Endothelial cell of hepatic sinusoid (primary cell): ENCODE data around the gene TTYH2.
"Not testable (repeated sequence)": the region's sequence is repeated elsewhere in the genome, so short reads cannot be mapped to it uniquely, and the experiment has no call there.

Experiments
- in situ Hi-C: cut with HindIII; loops from 2 replicates; pipeline ENCODE4 v1.10.0; 2017; ENCODE audit warnings: low sequenced_read_pairs

TTYH2 gene, protein sequence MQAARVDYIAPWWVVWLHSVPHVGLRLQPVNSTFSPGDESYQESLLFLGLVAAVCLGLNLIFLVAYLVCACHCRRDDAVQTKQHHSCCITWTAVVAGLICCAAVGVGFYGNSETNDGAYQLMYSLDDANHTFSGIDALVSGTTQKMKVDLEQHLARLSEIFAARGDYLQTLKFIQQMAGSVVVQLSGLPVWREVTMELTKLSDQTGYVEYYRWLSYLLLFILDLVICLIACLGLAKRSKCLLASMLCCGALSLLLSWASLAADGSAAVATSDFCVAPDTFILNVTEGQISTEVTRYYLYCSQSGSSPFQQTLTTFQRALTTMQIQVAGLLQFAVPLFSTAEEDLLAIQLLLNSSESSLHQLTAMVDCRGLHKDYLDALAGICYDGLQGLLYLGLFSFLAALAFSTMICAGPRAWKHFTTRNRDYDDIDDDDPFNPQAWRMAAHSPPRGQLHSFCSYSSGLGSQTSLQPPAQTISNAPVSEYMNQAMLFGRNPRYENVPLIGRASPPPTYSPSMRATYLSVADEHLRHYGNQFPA

DNA sequence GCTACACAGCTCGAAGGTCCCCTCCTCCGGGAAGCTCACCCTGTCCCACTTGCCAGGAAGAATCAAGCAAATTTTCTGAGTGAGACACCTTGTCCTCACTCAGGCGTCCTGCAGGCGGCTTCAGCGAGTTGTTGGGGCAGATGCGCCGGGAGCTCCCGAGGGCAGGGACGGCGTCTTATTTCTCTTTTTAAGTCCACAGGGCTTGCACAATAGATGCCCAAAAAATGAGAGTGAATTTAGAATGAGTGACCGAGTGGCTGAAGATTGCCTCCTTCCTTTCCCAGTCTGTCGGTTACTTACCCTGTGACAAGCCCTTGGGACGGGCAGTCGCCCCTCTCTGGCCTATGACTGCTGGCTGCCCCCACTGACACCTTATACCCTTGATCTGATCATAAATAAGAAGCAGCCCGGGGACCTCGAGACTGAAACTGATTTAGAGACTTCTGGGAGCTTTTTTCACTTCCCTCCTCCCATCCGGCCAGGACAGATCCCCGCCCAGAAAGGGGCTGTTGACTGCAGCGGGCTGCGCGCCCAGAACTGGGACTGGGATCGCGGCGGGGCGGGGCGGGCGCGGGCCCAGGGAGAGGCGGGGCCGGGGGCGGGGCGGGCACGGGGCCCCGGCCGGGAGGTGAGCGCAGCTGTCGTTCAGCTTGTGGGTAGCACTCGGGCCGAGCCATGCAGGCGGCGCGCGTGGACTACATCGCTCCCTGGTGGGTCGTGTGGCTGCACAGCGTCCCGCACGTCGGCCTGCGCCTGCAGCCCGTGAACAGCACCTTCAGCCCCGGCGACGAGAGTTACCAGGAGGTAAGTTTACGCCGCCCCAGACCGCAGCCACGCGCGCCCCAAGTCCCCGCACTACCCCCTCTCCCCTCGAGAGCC, at the start of gene TTYH2:
TSS of gene TTYH2 (plus strand) at position 659 of the 879 bp plus-strand sequence. CDS start at position 676, 17 bp downstream.
- in situ Hi-C loops, result no loop called here

DNA sequence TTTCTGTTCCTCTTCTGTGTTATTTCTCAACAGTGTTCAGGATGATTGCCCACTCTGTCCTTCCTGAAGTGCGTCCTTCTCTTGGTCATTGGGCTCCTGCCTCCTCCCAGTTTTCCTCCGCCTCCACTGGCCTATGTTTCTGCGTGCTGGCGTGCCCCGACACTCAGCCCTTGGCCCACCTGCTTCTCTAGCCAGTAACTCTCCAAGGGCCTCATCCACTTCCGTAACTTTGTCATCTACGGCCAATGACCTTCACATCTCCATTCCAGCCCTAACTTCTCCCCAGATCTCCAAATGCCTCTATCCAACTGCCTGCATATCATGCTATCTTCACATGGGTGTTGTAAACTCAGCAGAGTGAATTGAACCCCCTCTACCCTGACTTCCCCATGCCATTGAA, 49.5 kb upstream of the TTYH2 start:
- in situ Hi-C loops, result no loop called here

DNA sequence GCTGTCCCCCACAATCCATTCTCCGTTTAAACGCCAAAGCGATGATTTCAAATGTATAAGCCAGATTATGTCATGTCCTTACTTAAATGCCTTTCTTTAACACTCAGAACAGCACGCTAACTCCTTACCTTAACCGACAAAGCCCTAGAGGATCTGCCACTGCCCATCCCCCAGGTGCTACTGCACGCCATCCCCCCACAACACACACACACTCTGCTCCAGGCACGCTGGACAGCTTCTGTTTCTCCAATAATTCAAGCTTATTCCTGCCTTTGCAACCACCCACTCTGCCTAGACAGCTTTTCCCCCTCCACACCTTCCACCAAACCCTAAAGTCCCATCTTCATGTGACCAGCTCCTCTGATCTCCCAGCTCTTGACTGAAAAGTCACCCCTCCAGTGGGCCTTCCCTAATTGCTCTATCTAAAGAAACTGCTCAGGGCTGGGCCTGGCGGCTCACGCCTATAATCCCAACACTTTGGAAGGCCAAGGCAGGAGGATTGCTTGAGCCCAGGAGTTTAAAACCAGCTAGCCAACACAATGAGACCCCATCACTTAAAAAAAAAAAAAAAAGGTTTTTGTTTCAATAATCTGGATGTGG, 48.8 kb upstream of the TTYH2 start:
- in situ Hi-C loops, result no loop called here

DNA sequence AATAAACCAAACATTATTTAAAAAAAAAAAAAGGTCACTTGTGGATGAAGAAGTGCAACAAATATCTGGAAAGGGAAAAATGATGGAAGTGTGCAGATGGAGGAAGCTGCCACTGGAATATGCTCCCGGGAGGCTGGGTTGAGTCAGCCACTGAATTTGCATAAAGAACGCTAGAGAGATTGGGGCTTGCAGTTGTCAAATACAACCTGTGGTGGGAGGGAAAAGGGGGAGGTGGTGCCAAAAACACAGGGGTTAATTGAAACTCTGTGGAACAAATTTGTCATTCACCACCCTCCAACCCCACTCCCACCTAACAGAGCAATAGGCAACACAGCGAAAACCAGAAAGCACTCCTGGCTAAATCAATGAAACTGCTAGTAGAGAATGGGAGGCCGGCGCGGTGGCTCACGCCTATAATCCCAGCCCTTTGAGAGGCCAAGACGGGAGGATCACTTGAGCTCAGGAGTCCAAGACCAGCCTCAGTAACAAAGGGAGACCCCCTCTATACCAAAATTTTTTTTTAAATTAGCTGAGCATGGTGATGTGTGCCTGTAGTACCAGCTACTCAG, 47.5 kb upstream of the TTYH2 start:
- in situ Hi-C loops, result no loop called here

- in situ Hi-C loops, result no loop called here
Measured at GRCh38 chr17:74170924-74171323, 42.4 kb upstream of the TTYH2 start.

DNA sequence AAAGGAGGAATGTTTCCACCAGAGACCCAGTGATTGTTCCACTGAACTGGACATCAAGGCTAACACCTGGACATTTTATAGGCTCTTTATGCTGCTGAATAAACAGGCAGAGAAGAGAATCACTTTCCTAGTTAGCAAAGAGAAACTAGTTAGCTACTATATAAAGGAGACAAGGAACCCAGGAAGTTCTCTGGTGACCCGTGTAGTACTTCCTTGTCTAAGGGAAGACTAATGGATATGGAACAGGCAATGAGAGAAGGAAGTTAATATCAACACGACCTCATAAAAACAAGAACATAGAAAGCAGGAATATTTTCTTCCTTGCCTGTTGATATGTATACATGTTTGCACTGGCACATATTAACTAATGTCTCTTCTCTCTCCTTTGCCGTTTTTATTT, 40.7 kb upstream of the TTYH2 start:
- in situ Hi-C loops, result no loop called here

DNA sequence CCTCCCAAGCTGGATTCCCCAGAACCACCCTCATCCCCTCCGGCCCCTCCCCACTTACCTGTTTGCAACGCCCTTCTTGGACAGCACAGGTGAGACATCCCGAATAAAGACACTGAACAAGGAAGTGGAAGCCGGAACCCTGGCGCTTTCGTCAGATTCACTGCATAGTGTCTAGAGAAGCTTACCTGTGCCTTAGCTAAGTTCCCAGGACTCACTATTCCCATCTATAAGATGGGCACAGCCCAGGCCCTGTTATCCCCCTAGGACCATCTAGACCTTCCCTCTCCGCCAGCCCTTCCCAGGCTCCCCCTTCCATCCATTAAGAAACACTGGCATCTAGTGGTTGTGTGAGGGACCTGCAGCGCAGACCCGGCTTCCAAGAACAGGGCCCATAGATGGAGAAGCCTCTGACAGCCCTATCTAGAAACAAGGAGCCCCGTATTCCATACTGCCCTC, 36.8 kb upstream of the TTYH2 start:
- in situ Hi-C loops, result loop anchor here (5.0 kb wide), 1 partner anchor 54 kb away; no protein-coding TSS in a partner anchor

GRCh38 chr17:74177018-74177450, 36.3 kb upstream of the TTYH2 start:
- in situ Hi-C loops, result loop anchor here (5.0 kb wide), 1 partner anchor 55 kb away; no protein-coding TSS in a partner anchor

DNA sequence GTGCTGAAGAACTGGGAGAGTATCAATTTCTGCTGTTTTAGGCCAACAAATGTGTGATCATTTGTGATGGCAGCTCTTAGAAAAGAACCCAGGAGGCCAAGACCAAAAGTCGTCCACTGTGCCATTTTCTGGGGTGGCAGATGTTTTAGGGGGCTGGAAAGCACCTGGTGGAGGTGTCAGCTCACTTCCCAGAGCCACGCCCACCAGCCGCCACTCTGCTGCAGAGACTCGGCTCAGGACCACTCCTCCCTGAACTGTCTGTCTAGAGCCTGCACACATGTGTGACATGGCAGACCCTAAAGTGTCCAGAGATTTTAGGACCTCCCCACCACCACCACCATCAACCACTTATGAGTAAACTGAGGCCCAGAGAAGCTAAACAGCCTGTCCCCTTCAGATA, 33.8 kb upstream of the TTYH2 start:
- in situ Hi-C loops, result loop anchor here (5.0 kb wide), 1 partner anchor 57 kb away; no protein-coding TSS in a partner anchor

- in situ Hi-C loops, result no loop called here
Measured at GRCh38 chr17:74180336-74180735, 33.0 kb upstream of the TTYH2 start.

DNA sequence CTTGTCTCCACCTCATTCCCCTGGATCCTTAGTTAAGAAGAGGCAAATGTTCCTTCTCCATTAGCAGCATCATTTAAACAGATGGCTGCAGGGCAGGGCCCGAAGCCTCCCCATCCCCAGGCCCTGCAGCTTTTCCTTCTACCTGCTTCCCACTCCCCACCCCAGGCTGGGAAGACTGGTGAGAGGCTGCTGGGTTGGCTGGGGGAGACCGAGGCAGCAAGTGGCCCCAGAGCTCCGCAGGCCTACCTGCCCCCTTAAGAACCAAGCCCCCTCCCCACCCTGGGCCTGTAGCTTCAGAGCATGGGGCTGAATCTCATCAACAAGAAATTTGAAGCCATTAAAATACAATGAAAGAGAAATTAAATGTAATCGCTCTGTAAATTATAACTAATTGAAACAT, 32.0 kb upstream of the TTYH2 start:
- in situ Hi-C loops, result no loop called here

- in situ Hi-C loops, result no loop called here
Measured at GRCh38 chr17:74182041-74182723, 31.2 kb upstream of the TTYH2 start.

DNA sequence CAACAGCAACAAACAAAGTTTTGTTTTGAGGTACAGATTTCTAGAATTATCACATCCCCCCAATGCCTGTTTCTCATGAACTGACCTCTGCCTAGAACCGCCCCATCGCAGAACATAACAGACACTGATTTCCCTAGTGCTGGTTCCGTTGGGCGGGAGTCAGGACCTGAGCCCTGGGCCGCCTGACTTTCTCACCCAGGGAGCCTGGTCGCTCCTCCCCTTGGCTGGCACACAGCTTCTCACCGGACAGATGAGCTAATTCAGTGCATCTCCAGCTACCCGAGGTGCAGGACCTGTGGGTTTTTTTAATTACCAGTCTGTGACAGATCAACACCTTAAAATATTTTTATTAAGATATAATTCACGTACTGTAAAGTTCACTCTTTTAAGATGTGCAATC, 30.0 kb upstream of the TTYH2 start:
- in situ Hi-C loops, result no loop called here

- in situ Hi-C loops, result no loop called here
Measured at GRCh38 chr17:74185571-74186185, 27.7 kb upstream of the TTYH2 start.

GRCh38 chr17:74186498-74186897, 26.9 kb upstream of the TTYH2 start:
- in situ Hi-C loops, result no loop called here

DNA sequence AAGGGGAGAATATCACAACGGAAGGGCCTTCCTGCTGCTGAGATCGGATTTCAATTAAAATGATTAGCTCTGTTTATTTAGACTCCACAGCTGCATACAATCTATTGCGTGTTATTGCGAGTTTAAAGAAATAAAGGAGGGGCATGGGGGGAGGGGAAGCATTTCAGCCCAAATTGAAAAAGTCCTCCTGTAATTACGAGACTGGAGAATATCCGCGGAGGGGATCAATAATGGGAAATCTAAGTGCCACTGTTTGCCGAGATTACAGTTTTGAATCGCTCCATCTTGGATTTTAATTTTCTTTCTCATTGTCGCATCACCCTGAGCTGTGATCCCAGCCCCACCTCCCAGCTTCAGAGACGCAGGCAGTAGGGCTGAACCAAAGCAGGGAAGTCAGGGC, 25.6 kb upstream of the TTYH2 start:
- in situ Hi-C loops, result no loop called here

DNA sequence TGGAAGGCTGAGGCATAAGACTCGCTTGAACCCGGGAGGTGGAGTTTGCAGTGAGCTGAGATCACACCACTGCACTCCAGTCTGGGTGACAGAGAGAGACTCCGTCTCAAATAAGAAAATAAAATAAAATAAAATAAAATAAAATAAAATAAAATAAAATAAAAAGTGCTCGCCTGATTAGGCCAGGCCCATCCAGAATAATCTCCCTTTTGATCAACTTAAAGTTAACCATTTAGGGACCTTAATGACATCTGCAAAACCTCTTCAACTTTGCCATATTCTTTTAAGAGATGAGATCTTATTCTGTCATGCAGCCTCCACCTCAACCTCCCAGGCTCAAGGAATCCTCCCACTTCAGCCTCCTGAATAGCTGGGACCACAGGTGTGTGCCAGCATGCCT, 24.7 kb upstream of the TTYH2 start:
- in situ Hi-C loops, result not testable (repeated sequence)

- in situ Hi-C loops, result no loop called here
Measured at GRCh38 chr17:74190154-74190553, 23.2 kb upstream of the TTYH2 start.

GRCh38 chr17:74190807-74191406, 22.5 kb upstream of the TTYH2 start:
- in situ Hi-C loops, result no loop called here
